ENCODE results near the gene PCDHB13.

PCDHB13 gene

DNA sequence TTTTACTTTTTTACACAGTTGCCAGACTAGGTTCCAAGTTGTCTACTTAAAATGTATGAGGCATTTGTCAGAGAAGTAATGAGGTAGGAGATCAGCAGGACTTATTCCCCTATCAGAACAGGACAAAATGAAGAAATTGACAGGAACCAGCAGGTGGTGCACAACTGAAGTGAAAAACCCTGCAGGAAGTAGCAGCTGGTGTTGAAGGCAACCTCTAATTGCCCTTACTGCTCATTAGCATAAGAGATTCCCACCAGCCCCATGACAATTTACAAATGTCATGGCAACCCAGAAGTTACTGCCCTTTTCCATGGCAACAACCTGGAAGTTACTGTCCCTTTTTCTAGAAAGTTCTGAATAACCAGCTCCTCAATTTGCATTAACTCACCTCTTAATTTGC lies 36.9 kb downstream of the PCDHB13 start:
- Histone ChIP-seq H3K79me2 (ENCODE audit: insufficient read depth, low read length) (no peaks in the 10 kb centered on the region), H3K4me3 (ENCODE audit: low read depth in 1 of 2, low read length in 2 of 2) (no peak overlapping the region), H3K9ac (ENCODE audit: low read depth, low read length) (no peak overlapping the region), H4K20me1 (ENCODE audit: insufficient read depth, low read length) (no peaks in the 10 kb centered on the region), H2AFZ (ENCODE audit: low read depth, low read length) (no peak overlapping the region), H3K27me3 (ENCODE audit: insufficient read depth, low read length, poor library complexity) (no peaks in the 10 kb centered on the region), H3K9me3 (ENCODE audit: insufficient read depth, low read length, severe bottlenecking) (peaks cover 14% of the 10 kb centered on the region), H3K4me1 (ENCODE audit: insufficient read depth, low read length) (no peaks in the 10 kb centered on the region), H3K27ac (ENCODE audit: low read length) (no peak overlapping the region), H3K36me3 (ENCODE audit: insufficient read depth, low read length) (no peaks in the 10 kb centered on the region), H3K4me2 (ENCODE audit: insufficient read depth, low read length) (no peak overlapping the region)
- ATAC-seq (ENCODE audit: insufficient read depth, low read depth) (no peak), DNase-seq (no peak)
- TF ChIP-seq CTCF (IDR thresholded peaks at IDR 0.05; ENCODE audit: borderline replicate concordance, extremely low read depth, low read length, poor library complexity, severe bottlenecking) (no peak), EZH2 (IDR thresholded peaks at IDR 0.05; ENCODE audit: borderline replicate concordance, low read depth, low read length, severe bottlenecking) (no peak)

- Histone ChIP-seq H3K27ac (ENCODE audit: low read length) (no peak overlapping the region), H4K20me1 (ENCODE audit: insufficient read depth, low read length) (no peaks in the 10 kb centered on the region), H3K4me2 (ENCODE audit: insufficient read depth, low read length) (no peak overlapping the region), H3K9me3 (ENCODE audit: insufficient read depth, low read length, severe bottlenecking) (peaks cover 55% of the 10 kb centered on the region), H3K27me3 (ENCODE audit: insufficient read depth, low read length, poor library complexity) (no peaks in the 10 kb centered on the region), H3K4me1 (ENCODE audit: insufficient read depth, low read length) (no peaks in the 10 kb centered on the region), H2AFZ (ENCODE audit: low read depth, low read length) (no peak overlapping the region), H3K9ac (ENCODE audit: low read depth, low read length) (no peak overlapping the region), H3K36me3 (ENCODE audit: insufficient read depth, low read length) (no peaks in the 10 kb centered on the region), H3K79me2 (ENCODE audit: insufficient read depth, low read length) (no peaks in the 10 kb centered on the region), H3K4me3 (ENCODE audit: low read depth in 1 of 2, low read length in 2 of 2) (no peak overlapping the region)
- TF ChIP-seq CTCF (IDR thresholded peaks at IDR 0.05; ENCODE audit: borderline replicate concordance, extremely low read depth, low read length, poor library complexity, severe bottlenecking) (no peak), EZH2 (IDR thresholded peaks at IDR 0.05; ENCODE audit: borderline replicate concordance, low read depth, low read length, severe bottlenecking) (no peak)
- DNase-seq (no peak), ATAC-seq (ENCODE audit: insufficient read depth, low read depth) (no peak)
These were observed 44.7 kb downstream of the PCDHB13 start for GRCh38 chr5:141258464-141258863.

DNA sequence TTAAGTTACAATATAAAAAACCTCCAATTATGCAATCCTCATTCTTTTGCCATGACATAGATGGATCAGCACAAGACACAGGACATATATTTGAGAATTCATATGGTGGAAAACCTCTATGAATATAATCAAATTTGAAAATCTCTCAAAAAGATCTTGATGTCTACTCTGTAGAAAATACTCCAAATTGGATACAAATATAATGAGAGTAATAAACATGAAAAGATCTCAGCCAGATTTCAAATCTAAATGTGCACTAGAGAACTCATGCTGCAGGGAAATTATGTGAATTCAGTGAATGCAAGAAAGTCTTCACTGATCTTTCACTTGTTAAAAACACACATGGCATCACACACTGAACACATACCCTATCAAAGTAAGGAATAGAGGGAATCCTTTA lies 45.2 kb downstream of the PCDHB13 start:
- no peaks in the 10 kb centered on the region for H3K36me3 ChIP-seq (ENCODE audit: insufficient read depth, low read length)
- no peak overlapping the region for H3K4me2 ChIP-seq (ENCODE audit: insufficient read depth, low read length)
- H3K4me1 ChIP-seq (ENCODE audit: insufficient read depth, low read length): no peaks in the 10 kb centered on the region
- no peak overlapping the region for H3K27ac ChIP-seq (ENCODE audit: low read length)
- H3K4me3 ChIP-seq (ENCODE audit: low read depth in 1 of 2, low read length in 2 of 2): no peak overlapping the region
- no peaks in the 10 kb centered on the region for H4K20me1 ChIP-seq (ENCODE audit: insufficient read depth, low read length)
- no peak for TF ChIP-seq EZH2 (IDR thresholded peaks at IDR 0.05; ENCODE audit: borderline replicate concordance, low read depth, low read length, severe bottlenecking)
- no peak for TF ChIP-seq CTCF (IDR thresholded peaks at IDR 0.05; ENCODE audit: borderline replicate concordance, extremely low read depth, low read length, poor library complexity, severe bottlenecking)
- no peaks in the 10 kb centered on the region for H3K27me3 ChIP-seq (ENCODE audit: insufficient read depth, low read length, poor library complexity)
- DNase-seq (no peak), ATAC-seq (ENCODE audit: insufficient read depth, low read depth) (no peak)
- H3K9me3 ChIP-seq (ENCODE audit: insufficient read depth, low read length, severe bottlenecking): peaks cover 57% of the 10 kb centered on the region
- no peak overlapping the region for H3K9ac ChIP-seq (ENCODE audit: low read depth, low read length)
- H3K79me2 ChIP-seq (ENCODE audit: insufficient read depth, low read length): no peaks in the 10 kb centered on the region
- H2AFZ ChIP-seq (ENCODE audit: low read depth, low read length): no peak overlapping the region
